Astrocyte of the hippocampus (primary cell): Measurements from ENCODE around the gene TCF7L1.

Experiments
- DNase-seq: peaks from one replicate; pipeline ENCODE4 v3.0.0; 2011; ENCODE audit warnings: low read depth, low spot score

TCF7L1 gene

GRCh38 chr2:85347599-85347998, 214.4 kb downstream of the TCF7L1 start:
- no peak for DNase-seq

- peak; percentile 30 for DNase-seq
Observed at GRCh38 chr2:85353876-85354285, 220.7 kb downstream of the TCF7L1 start.

- peak; percentile 99 for DNase-seq
Observed at GRCh38 chr2:85354286-85355072, 221.3 kb downstream of the TCF7L1 start, which contains the start of the genes ELMOD3 and RETSAT. TSS of gene ELMOD3 (plus strand) at chr2:85354769. CDS start at chr2:85357199, 2,430 bp downstream. TSS of gene RETSAT (minus strand) at chr2:85354528. CDS start at chr2:85354507, 21 bp downstream.

- DNase-seq: no peak
Observed at GRCh38 chr2:85355073-85355410, 221.8 kb downstream of the TCF7L1 start.

- peak; percentile 12 for DNase-seq
Observed at GRCh38 chr2:85355521-85355920, 222.3 kb downstream of the TCF7L1 start.

- DNase-seq: no peak
Observed at GRCh38 chr2:85356186-85356585, 223.0 kb downstream of the TCF7L1 start.

GRCh38 chr2:85357736-85358135, 224.5 kb downstream of the TCF7L1 start:
- DNase-seq: no peak
